ENCODE results near the gene ZNF619.

The ZNF619 gene

GRCh38 chr3:40452057-40452456 lies 24.9 kb upstream of the ZNF619 start:
- H3K4me2 ChIP-seq (ENCODE audit: low read depth, low read length, poor library complexity, severe bottlenecking), result peak overlapping the region; percentile 71
- peak overlapping the region; percentile 64 for H3K9ac ChIP-seq (ENCODE audit: low read length)
- no peaks in the 10 kb centered on the region for H3K9me2 ChIP-seq (replicated peaks; ENCODE audit: insufficient read depth, low read length)
- H3F3A ChIP-seq (ENCODE audit: insufficient read depth), result no peaks in the 10 kb centered on the region
- no peaks in the 10 kb centered on the region for H4K20me1 ChIP-seq (ENCODE audit: low read depth, low read length)
- no peaks in the 10 kb centered on the region for H3K27me3 ChIP-seq (ENCODE audit: low read length)
- H3K9me3 ChIP-seq (ENCODE audit: insufficient read depth, low read length), result no peaks in the 10 kb centered on the region
- H3K4me3 ChIP-seq (ENCODE audit: insufficient read depth, low read length, poor library complexity, severe bottlenecking), result peak overlapping the region; percentile 69
- no peak overlapping the region for H3K27ac ChIP-seq (ENCODE audit: low read depth, low read length)
- H2AFZ ChIP-seq (ENCODE audit: low read depth, low read length, severe bottlenecking), result peak overlapping the region; percentile 71
- H3K36me3 ChIP-seq (ENCODE audit: low read length), result no peaks in the 10 kb centered on the region
- no peaks in the 10 kb centered on the region for H3K79me2 ChIP-seq (ENCODE audit: insufficient read depth, low read length)
- TF ChIP-seq CTCF (IDR thresholded peaks at IDR 0.05; ENCODE audit: insufficient read depth, low read length, poor library complexity, severe bottlenecking) (no peak), EZH2phosphoT487 (conservative IDR thresholded peaks at IDR 0.05; ENCODE audit: low read length) (no peak)

- no peaks in the 10 kb centered on the region for H3K9me3 ChIP-seq (ENCODE audit: insufficient read depth, low read length)
- TF ChIP-seq CTCF (IDR thresholded peaks at IDR 0.05; ENCODE audit: insufficient read depth, low read length, poor library complexity, severe bottlenecking) (no peak), EZH2phosphoT487 (conservative IDR thresholded peaks at IDR 0.05; ENCODE audit: low read length) (no peak)
- no peaks in the 10 kb centered on the region for H3K27me3 ChIP-seq (ENCODE audit: low read length)
- H4K20me1 ChIP-seq (ENCODE audit: low read depth, low read length), result no peaks in the 10 kb centered on the region
- peaks cover 4% of the 10 kb centered on the region for H3K79me2 ChIP-seq (ENCODE audit: insufficient read depth, low read length)
- peak overlapping the region; percentile 71 for H2AFZ ChIP-seq (ENCODE audit: low read depth, low read length, severe bottlenecking)
- no peaks in the 10 kb centered on the region for H3F3A ChIP-seq (ENCODE audit: insufficient read depth)
- H3K27ac ChIP-seq (ENCODE audit: low read depth, low read length), result peak overlapping the region; percentile 23; the same call in 1 of the 2 replicates
- no peaks in the 10 kb centered on the region for H3K36me3 ChIP-seq (ENCODE audit: low read length)
- H3K9me2 ChIP-seq (replicated peaks; ENCODE audit: insufficient read depth, low read length), result no peaks in the 10 kb centered on the region
- peak overlapping the region; percentile 69 for H3K4me3 ChIP-seq (ENCODE audit: insufficient read depth, low read length, poor library complexity, severe bottlenecking)
- peak overlapping the region; percentile 71 for H3K4me2 ChIP-seq (ENCODE audit: low read depth, low read length, poor library complexity, severe bottlenecking)
- H3K9ac ChIP-seq (ENCODE audit: low read length), result peak overlapping the region; percentile 64
Observed at GRCh38 chr3:40452562-40452875, 24.4 kb upstream of the ZNF619 start.

GRCh38 chr3:40452876-40453730 lies 23.8 kb upstream of the ZNF619 start:
- TF ChIP-seq CTCF (IDR thresholded peaks at IDR 0.05; ENCODE audit: insufficient read depth, low read length, poor library complexity, severe bottlenecking), result no peak
- no peak for TF ChIP-seq EZH2phosphoT487 (conservative IDR thresholded peaks at IDR 0.05; ENCODE audit: low read length)
- H2AFZ ChIP-seq (ENCODE audit: low read depth, low read length, severe bottlenecking), result peak overlapping the region; percentile 71
- no peaks in the 10 kb centered on the region for H3K9me2 ChIP-seq (replicated peaks; ENCODE audit: insufficient read depth, low read length)
- peaks cover 3% of the 10 kb centered on the region; the same call in 1 of the 2 replicates for H4K20me1 ChIP-seq (ENCODE audit: low read depth, low read length)
- peaks cover 10% of the 10 kb centered on the region for H3K79me2 ChIP-seq (ENCODE audit: insufficient read depth, low read length)
- peaks cover 3% of the 10 kb centered on the region for H3K36me3 ChIP-seq (ENCODE audit: low read length)
- H3K9me3 ChIP-seq (ENCODE audit: insufficient read depth, low read length), result no peaks in the 10 kb centered on the region
- H3K27ac ChIP-seq (ENCODE audit: low read depth, low read length), result peak overlapping the region; percentile 23; the same call in 1 of the 2 replicates
- peaks cover under 1% of the 10 kb centered on the region; the same call in 1 of the 2 replicates for H3F3A ChIP-seq (ENCODE audit: insufficient read depth)
- H3K4me3 ChIP-seq (ENCODE audit: insufficient read depth, low read length, poor library complexity, severe bottlenecking), result peak overlapping the region; percentile 69
- peak overlapping the region; percentile 75 for H3K4me2 ChIP-seq (ENCODE audit: low read depth, low read length, poor library complexity, severe bottlenecking)
- H3K9ac ChIP-seq (ENCODE audit: low read length), result peak overlapping the region; percentile 64
- no peaks in the 10 kb centered on the region for H3K27me3 ChIP-seq (ENCODE audit: low read length)

All from SU-DHL-6 (cell line).